Sigmoid colon (tissue), 7 donors: ENCODE results near the gene ZBTB38. TPM values are rescaled to one million over a fixed set of nuclear protein-coding genes. Genes with fewer than 3 reads are reported as not detected.

ENCODE experiments used
- DNase-seq: peaks from one replicate; pipeline ENCODE4 v3.0.0-alpha.2; 2019
- H3K27ac ChIP-seq, 4 donors: fragments of 200-600 bp; sonication (generic); one replicate each; pipeline ENCODE4 v1.5.1; 2016 to 2019; ENCODE audit warnings: mild to moderate bottlenecking in 1 of 4
- H3K27me3 ChIP-seq, 3 donors: fragments of 200-600 bp; sonication (generic); one replicate each; pipeline ENCODE4 v1.5.1; 2019; ENCODE audit warnings: mild to moderate bottlenecking in 1 of 3
- H3K36me3 ChIP-seq, 4 donors: fragments of 200-600 bp; sonication (generic); one replicate each; pipeline ENCODE4 v1.5.1; 2016 to 2019
- H3K4me1 ChIP-seq, 4 donors: fragments of 200-600 bp; sonication (generic); one replicate each; pipeline ENCODE4 v1.5.1; 2017 to 2019
- H3K4me3 ChIP-seq, 4 donors: fragments of 200-600 bp; sonication (generic); one replicate each; pipeline ENCODE4 v1.5.1; 2017 to 2019; ENCODE audit warnings: mild to moderate bottlenecking in 2 of 4, moderate library complexity in 1 of 4
- H3K9me3 ChIP-seq, 4 donors: fragments of 200-600 bp in 3 of 4; sonication (generic) in 3 of 4; one replicate each; pipeline versions ENCODE4 v1.5.1 to v1.6.1; 2013 to 2019
- EP300 ChIP-seq, 4 donors: sonication (generic); formaldehyde crosslinking; IDR thresholded peaks; one replicate each; pipeline ENCODE4 v1.6.1; 2017; ENCODE audit warnings: antibody characterized with exemption in 4 of 4
- POLR2A ChIP-seq, 2 donors: fragments of 450-650 bp; IDR thresholded peaks; one replicate each; pipeline ENCODE4 v1.6.1; 2016; ENCODE audit warnings: antibody characterized with exemption in 2 of 2, mild to moderate bottlenecking in 2 of 2, moderate library complexity in 2 of 2
- POLR2AphosphoS5 ChIP-seq, 4 donors: sonication (generic); formaldehyde crosslinking; IDR thresholded peaks; one replicate each; pipeline ENCODE4 v1.6.1; 2017; ENCODE audit warnings: antibody characterized with exemption in 4 of 4
- WGBS, 2 donors: extraction: QIAGEN DNeasy Blood & Tissue Kit; methylation state at CpG; one replicate each; pipeline ENCODE4 v1.1.7; 2013; 5-methylcytosine and 5-hydroxymethylcytosine counted together
- intact Hi-C: fragments of 100-400 bp; cut with DNase I; formaldehyde crosslinking; loops from one replicate; pipeline ENCODE4 v1.15.1; 2023
- polyA plus RNA-seq, 3 donors: library from polyadenylated mRNA; stranded (reverse); fragments of 200-250 nt; gene quantifications; one replicate each; pipeline ENCODE4 v1.2.3, GENCODE V29; 2013
- total RNA-seq, 4 donors: library from RNA; depleted of rRNA; stranded (reverse); fragments of >200 nt; gene quantifications; one replicate each; pipeline ENCODE4 v1.1.0, GENCODE V29; 2016
- TF ChIP-seq, protein P1 (sequence below), 4 experiments: fragments of 450-650 bp in 3 of 4; fragments of 200-600 bp in 1 of 4; IDR thresholded peaks; one replicate each; pipeline ENCODE4 v1.5.1; 2016 to 2019; ENCODE audit warnings: antibody characterized with exemption in 4 of 4, mild to moderate bottlenecking in 3 of 4, moderate library complexity in 2 of 4
- donor health status: healthy with polysubstance abuse.
- donor health status: Bipolar disorder and iron deficiency.
- donor health status: healthy.

The ZBTB38 gene
- total and polyA plus RNA-seq, 7 donors: 16.8 to 178 (median 150) TPM

DNA sequence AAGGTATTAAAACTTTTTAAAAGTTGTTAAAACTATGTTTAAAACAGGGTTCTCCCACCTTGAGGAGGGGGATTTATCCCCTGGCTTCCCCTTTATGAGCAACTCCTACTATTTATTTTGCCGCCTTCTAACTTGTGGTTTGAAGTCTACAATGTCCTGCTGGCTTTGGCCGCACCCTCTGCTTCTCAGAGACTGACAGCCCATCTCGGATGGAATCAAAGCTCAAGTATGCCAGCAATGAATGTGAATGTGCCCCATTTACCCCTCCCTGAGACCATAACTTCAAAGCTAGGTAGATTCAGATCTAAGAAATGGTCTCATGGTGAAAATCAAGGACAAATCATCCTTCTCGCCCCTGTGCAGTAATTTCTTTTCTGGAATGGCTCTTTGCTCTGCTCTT is 10.3 kb downstream of the ZBTB38 start:
- H3K36me3 ChIP-seq: no peaks in the 10 kb centered on the region

DNA sequence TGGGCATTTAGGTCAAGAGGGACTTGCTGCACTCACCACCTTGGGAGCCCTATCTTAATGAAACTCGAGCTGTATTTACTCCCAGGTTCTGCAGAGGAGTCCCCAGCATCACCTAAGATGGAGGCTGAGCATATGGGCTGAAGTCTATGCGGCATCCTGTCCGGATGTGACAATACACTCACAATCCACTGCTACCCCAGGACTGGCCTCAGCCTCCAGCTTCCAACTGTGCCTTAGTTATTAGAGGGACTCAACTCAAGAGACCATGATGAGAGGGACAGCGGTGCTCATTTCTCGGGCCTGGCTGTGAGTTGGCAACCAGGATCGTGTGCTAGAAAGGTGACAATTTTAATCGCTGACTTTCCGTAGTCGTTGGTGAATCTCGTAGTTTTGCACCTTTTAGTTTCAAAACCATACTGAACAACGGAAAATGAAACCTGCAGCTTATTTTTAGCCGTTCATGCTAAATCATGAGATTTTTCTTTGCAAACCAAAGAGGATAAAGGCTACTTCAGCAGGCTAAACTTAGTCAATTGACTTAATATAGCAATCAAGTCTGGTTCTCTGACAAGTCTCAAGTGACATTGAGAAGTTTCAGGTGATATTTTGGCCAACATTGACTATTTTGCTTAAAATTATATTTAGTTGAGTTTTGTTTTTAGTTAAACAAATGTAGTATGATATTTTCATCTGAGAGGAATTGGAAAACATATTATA is 11.1 kb downstream of the ZBTB38 start:
- no peak overlapping the region for H3K27ac ChIP-seq
- no peak overlapping the region for H3K4me3 ChIP-seq
- peaks cover 0 to 16% (median 4%) of the 10 kb centered on the region in 4 donors for H3K4me1 ChIP-seq
- no peaks in the 10 kb centered on the region for H3K9me3 ChIP-seq
- WGBS, 2 donors: 87 to 90% methylated on average over 12 of the region's 12 CpGs
- DNase-seq: no peak
- H3K27me3 ChIP-seq: no peaks in the 10 kb centered on the region
- TF ChIP-seq, protein P1, sequence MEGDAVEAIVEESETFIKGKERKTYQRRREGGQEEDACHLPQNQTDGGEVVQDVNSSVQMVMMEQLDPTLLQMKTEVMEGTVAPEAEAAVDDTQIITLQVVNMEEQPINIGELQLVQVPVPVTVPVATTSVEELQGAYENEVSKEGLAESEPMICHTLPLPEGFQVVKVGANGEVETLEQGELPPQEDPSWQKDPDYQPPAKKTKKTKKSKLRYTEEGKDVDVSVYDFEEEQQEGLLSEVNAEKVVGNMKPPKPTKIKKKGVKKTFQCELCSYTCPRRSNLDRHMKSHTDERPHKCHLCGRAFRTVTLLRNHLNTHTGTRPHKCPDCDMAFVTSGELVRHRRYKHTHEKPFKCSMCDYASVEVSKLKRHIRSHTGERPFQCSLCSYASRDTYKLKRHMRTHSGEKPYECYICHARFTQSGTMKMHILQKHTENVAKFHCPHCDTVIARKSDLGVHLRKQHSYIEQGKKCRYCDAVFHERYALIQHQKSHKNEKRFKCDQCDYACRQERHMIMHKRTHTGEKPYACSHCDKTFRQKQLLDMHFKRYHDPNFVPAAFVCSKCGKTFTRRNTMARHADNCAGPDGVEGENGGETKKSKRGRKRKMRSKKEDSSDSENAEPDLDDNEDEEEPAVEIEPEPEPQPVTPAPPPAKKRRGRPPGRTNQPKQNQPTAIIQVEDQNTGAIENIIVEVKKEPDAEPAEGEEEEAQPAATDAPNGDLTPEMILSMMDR (IDR thresholded peaks at IDR 0.05): no peak
- no peak for TF ChIP-seq POLR2A (IDR thresholded peaks at IDR 0.05)
- no peak for TF ChIP-seq POLR2AphosphoS5 (IDR thresholded peaks at IDR 0.05)
- TF ChIP-seq EP300 (IDR thresholded peaks at IDR 0.05): no peak
- no peaks in the 10 kb centered on the region for H3K36me3 ChIP-seq
- intact Hi-C loops: no loop called here

More for the DNA sequence above, 10.3 kb downstream of the ZBTB38 start:
- H3K9me3 ChIP-seq: no peaks in the 10 kb centered on the region
- intact Hi-C loops: no loop called here
- no peak overlapping the region for H3K27ac ChIP-seq
- H3K4me1 ChIP-seq: peaks cover 0 to 8% (median 0%) of the 10 kb centered on the region in 4 donors
- no peak overlapping the region for H3K4me3 ChIP-seq
- no peaks in the 10 kb centered on the region for H3K27me3 ChIP-seq
- TF ChIP-seq, protein P1 (IDR thresholded peaks at IDR 0.05): no peak
- no peak for TF ChIP-seq EP300 (IDR thresholded peaks at IDR 0.05)
- no peak for TF ChIP-seq POLR2AphosphoS5 (IDR thresholded peaks at IDR 0.05)
- no peak for TF ChIP-seq POLR2A (IDR thresholded peaks at IDR 0.05)
- no peak for DNase-seq
- WGBS, 2 donors: 95% methylated on average over 4 of the region's 4 CpGs

DNA sequence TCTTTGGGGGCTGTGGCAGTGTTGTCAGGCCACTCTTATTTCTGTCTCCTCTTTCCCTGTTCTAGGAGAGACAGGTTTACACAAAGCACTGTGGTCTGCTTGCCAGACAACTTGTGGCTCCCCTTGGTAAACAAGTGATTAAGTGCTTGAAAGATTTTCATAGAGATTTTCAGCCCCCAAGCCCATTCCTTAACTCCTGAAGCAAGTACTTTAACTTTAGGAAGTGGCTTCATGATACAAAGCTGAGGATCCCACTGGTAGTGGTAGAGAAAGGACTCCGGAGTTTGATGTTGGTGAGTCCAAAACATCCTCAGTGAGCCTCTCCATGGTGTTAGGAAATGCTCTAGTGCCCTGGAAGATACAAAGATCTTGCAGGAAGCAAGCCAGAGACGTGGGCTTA is 12.0 kb downstream of the ZBTB38 start:
- intact Hi-C loops: no loop called here
- DNase-seq: no peak
- Histone ChIP-seq H3K4me1 (peaks cover 0 to 23% (median 6%) of the 10 kb centered on the region in 4 donors), H3K9me3 (no peaks in the 10 kb centered on the region), H3K27me3 (no peaks in the 10 kb centered on the region), H3K27ac (no peak overlapping the region), H3K36me3 (no peaks in the 10 kb centered on the region), H3K4me3 (no peak overlapping the region)
- TF ChIP-seq EP300 (IDR thresholded peaks at IDR 0.05): no peak
- TF ChIP-seq POLR2A (IDR thresholded peaks at IDR 0.05): no peak
- no peak for TF ChIP-seq POLR2AphosphoS5 (IDR thresholded peaks at IDR 0.05)
- TF ChIP-seq, protein P1 (IDR thresholded peaks at IDR 0.05): no peak
- WGBS, 2 donors: 88% methylated on average over 2 of the region's 2 CpGs

DNA sequence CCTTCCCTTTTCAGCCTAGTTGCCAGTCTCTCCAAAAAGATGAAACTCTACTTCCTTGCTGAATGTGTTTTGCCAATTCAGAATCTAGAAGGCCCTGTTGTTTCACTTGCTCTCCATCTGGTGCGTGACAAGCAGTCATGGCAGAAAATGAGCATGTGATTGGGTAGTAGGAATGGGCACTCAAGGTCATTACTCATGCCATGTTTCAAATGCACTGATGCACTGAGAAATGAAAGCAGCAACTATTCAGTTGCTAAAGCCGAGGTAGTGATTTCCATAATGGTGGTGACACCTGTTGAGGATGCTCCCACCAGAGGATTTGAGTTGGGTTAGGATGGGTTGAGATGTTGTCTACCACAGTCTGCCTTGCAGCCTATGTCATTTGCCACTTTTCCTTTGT is 12.7 kb downstream of the ZBTB38 start:
- H3K4me3 ChIP-seq: no peak overlapping the region
- 90 to 96% methylated on average over 2 of the region's 2 CpGs for WGBS, 2 donors
- intact Hi-C loops: no loop called here

More for the DNA sequence above, 12.7 kb downstream of the ZBTB38 start:
- H3K9me3 ChIP-seq: no peaks in the 10 kb centered on the region
- H3K36me3 ChIP-seq: no peaks in the 10 kb centered on the region
- no peak for DNase-seq
- TF ChIP-seq POLR2AphosphoS5 (IDR thresholded peaks at IDR 0.05) (no peak), EP300 (IDR thresholded peaks at IDR 0.05) (no peak), POLR2A (IDR thresholded peaks at IDR 0.05) (no peak)
- TF ChIP-seq, protein P1 (IDR thresholded peaks at IDR 0.05): no peak
- H3K4me1 ChIP-seq: peaks cover 0 to 29% (median 6%) of the 10 kb centered on the region in 4 donors
- H3K27ac ChIP-seq: no peak overlapping the region
- no peaks in the 10 kb centered on the region for H3K27me3 ChIP-seq
